ENCODE results near the gene RPGR.

RPGR gene

DNA sequence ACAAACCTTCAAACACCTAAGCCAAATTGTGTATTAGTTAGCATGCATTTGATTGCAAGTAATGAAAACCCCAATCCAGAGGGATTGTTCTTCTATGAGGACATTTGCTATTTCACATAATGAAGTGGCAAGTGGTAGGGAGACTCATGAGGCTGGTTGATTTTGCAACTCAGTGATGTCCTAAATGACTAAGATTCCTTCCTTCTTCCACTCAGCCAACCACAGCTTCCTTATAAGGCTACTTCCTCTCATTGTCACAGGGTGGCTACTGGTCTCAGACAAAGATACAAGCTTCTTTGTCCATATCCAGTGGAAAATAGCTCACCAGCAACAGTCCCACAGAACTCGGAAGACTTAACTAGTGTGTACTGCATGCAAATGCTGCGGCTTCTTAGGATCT lies 19.8 kb upstream of the RPGR start:
- Histone ChIP-seq H2BK15ac (ENCODE audit: low read depth, poor library complexity, severe bottlenecking) (no peak overlapping the region), H3K4me2 (ENCODE audit: low read length, poor library complexity, severe bottlenecking) (no peak overlapping the region), H4K91ac (ENCODE audit: low read length) (no peak overlapping the region), H3K9ac (ENCODE audit: low read length) (no peak overlapping the region), H3K9me3 (ENCODE audit: control insufficient read depth, low read length) (peaks cover 2% of the 10 kb centered on the region), H2BK5ac (ENCODE audit: low read depth, low read length, poor library complexity, severe bottlenecking) (no peak overlapping the region), H3K27me3 (ENCODE audit: control insufficient read depth in 1 of 2, insufficient read depth in 1 of 2, low read length in 2 of 2) (peaks cover 0 to 15% of the 10 kb centered on the region in 2 experiments), H3K4me1 (ENCODE audit: control insufficient read depth, insufficient read depth, low read depth, low read length) (no peaks in the 10 kb centered on the region), H2BK120ac (ENCODE audit: low read depth, low read length) (no peak overlapping the region), H4K8ac (ENCODE audit: low read length) (no peak overlapping the region), H3K36me3 (ENCODE audit: control insufficient read depth in 1 of 2, insufficient read depth in 2 of 2, low read depth in 1 of 2, low read length in 2 of 2) (no peaks in the 10 kb centered on the region), H3K18ac (ENCODE audit: low read depth in 1 of 2, low read length in 2 of 2) (no peak overlapping the region), H2AK5ac (ENCODE audit: low read length, severe bottlenecking) (no peak overlapping the region), H3K23ac (ENCODE audit: low read length in 2 of 2) (no peak overlapping the region), H3K14ac (ENCODE audit: low read length in 2 of 2) (no peak overlapping the region), H3K79me1 (replicated peaks; ENCODE audit: low read length, poor library complexity, severe bottlenecking) (no peaks in the 10 kb centered on the region), H2AFZ (ENCODE audit: low read depth, low read length) (no peak overlapping the region), H2BK12ac (ENCODE audit: low read length in 2 of 2) (no peak overlapping the region), H3K27ac (ENCODE audit: low read length, poor library complexity, severe bottlenecking) (no peak overlapping the region), H3K4me3 (ENCODE audit: insufficient read depth in 1 of 2, low read depth in 1 of 2, low read length in 2 of 2) (no peak overlapping the region), H3K4ac (ENCODE audit: low read depth in 1 of 2, low read length in 2 of 2) (no peak overlapping the region)
- peak; percentile 73 for DNase-seq
- no CpG with 5 or more reads among the region's 2 CpGs for WGBS

DNA sequence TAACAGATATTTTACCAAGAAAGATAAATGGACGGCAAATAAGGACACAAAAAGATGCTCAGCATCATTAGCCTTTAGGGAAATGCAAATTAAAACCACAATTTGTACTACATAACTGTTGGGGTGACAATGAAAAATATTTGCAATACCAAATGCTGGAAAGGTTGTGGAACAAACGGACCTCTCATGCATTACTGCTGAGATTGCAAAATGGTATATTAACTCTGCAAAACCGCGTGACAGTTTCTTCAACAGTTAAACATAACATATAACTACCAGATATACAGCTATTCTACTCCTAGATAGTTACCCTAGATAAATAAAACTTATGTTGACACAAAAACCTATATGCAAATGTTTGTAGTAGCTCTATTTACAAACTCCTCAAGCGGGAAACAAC lies 18.8 kb upstream of the RPGR start:
- H2BK15ac ChIP-seq (ENCODE audit: low read depth, poor library complexity, severe bottlenecking), result no peak overlapping the region
- 100% methylated on average over 1 of the region's 5 CpGs for WGBS
- H3K4me3 ChIP-seq (ENCODE audit: insufficient read depth in 1 of 2, low read depth in 1 of 2, low read length in 2 of 2), result no peak overlapping the region
- H3K36me3 ChIP-seq (ENCODE audit: control insufficient read depth in 1 of 2, insufficient read depth in 2 of 2, low read depth in 1 of 2, low read length in 2 of 2), result no peaks in the 10 kb centered on the region
- H3K18ac ChIP-seq (ENCODE audit: low read depth in 1 of 2, low read length in 2 of 2), result no peak overlapping the region
- no peak overlapping the region for H3K9ac ChIP-seq (ENCODE audit: low read length)
- no peak overlapping the region for H4K91ac ChIP-seq (ENCODE audit: low read length)
- H3K9me3 ChIP-seq (ENCODE audit: control insufficient read depth, low read length), result peaks cover 2% of the 10 kb centered on the region
- H3K4ac ChIP-seq (ENCODE audit: low read depth in 1 of 2, low read length in 2 of 2), result no peak overlapping the region
- no peak overlapping the region for H3K4me2 ChIP-seq (ENCODE audit: low read length, poor library complexity, severe bottlenecking)
- H3K14ac ChIP-seq (ENCODE audit: low read length in 2 of 2), result no peak overlapping the region
- H2AFZ ChIP-seq (ENCODE audit: low read depth, low read length), result no peak overlapping the region
- H3K23ac ChIP-seq (ENCODE audit: low read length in 2 of 2), result no peak overlapping the region
- no peak overlapping the region for H2BK120ac ChIP-seq (ENCODE audit: low read depth, low read length)
- no peak overlapping the region for H2BK12ac ChIP-seq (ENCODE audit: low read length in 2 of 2)
- no peak overlapping the region for H3K27ac ChIP-seq (ENCODE audit: low read length, poor library complexity, severe bottlenecking)
- no peaks in the 10 kb centered on the region for H3K79me1 ChIP-seq (replicated peaks; ENCODE audit: low read length, poor library complexity, severe bottlenecking)
- H3K4me1 ChIP-seq (ENCODE audit: control insufficient read depth, insufficient read depth, low read depth, low read length), result no peaks in the 10 kb centered on the region
- H4K8ac ChIP-seq (ENCODE audit: low read length), result no peak overlapping the region
- no peak overlapping the region for H2BK5ac ChIP-seq (ENCODE audit: low read depth, low read length, poor library complexity, severe bottlenecking)
- no peak overlapping the region for H2AK5ac ChIP-seq (ENCODE audit: low read length, severe bottlenecking)
- DNase-seq, result no peak
- peaks cover 0 to 14% of the 10 kb centered on the region in 2 experiments for H3K27me3 ChIP-seq (ENCODE audit: control insufficient read depth in 1 of 2, insufficient read depth in 1 of 2, low read length in 2 of 2)

DNA sequence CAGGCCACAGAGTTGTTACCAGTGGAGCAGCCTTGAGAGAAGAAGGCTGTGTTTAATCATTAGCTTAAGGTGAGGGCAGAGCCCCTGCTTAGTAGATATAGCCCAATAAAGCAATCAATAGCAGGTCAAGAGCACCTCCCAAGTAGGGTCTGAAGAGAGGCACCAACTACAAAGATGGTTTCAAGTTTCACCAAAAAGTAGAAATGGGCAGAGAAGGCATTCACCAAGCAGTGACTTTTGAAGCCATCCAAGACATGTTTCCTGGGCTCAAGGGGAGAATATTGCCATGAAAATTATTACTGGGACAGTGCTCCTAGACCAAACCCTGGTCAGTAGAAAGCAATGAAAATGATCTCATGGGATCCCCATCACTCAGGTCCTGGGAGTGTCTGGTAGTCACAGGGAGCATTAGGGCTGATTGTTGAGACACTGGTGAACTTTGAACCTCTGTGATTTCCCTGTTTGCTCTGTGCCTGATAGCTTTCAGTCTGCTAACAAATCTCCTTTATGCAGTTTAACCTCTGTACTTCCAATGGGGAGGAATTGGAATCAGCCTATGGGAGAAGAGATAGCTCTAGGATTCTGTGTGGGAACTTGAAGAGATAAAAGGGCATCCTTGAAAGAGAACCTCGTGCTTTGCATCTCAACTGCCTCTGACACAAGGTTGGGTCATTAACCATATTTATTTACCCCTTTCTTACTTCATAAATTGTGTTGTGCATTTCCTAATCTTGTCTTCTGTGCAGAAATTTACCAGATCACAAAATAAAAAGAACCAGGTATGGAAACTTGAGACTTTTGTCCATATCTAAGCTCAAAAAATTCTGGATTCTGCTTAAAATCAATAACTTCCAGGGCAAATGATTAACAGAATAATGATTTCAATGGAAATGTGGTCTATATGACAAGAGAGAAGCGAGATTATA lies 15.8 kb upstream of the RPGR start:
- DNase-seq, result no peak
- H3K27ac ChIP-seq (ENCODE audit: low read length, poor library complexity, severe bottlenecking), result no peak overlapping the region
- H3K18ac ChIP-seq (ENCODE audit: low read depth in 1 of 2, low read length in 2 of 2), result no peak overlapping the region
- H3K4ac ChIP-seq (ENCODE audit: low read depth in 1 of 2, low read length in 2 of 2), result no peak overlapping the region
- H2AK5ac ChIP-seq (ENCODE audit: low read length, severe bottlenecking), result no peak overlapping the region
- H2BK12ac ChIP-seq (ENCODE audit: low read length in 2 of 2), result no peak overlapping the region
- no peak overlapping the region for H4K91ac ChIP-seq (ENCODE audit: low read length)
- 60% methylated on average over 1 of the region's 2 CpGs for WGBS
- peaks cover 0 to 7% of the 10 kb centered on the region in 2 experiments for H3K27me3 ChIP-seq (ENCODE audit: control insufficient read depth in 1 of 2, insufficient read depth in 1 of 2, low read length in 2 of 2)
- H2BK15ac ChIP-seq (ENCODE audit: low read depth, poor library complexity, severe bottlenecking), result no peak overlapping the region
- H3K79me1 ChIP-seq (replicated peaks; ENCODE audit: low read length, poor library complexity, severe bottlenecking), result no peaks in the 10 kb centered on the region
- H3K36me3 ChIP-seq (ENCODE audit: control insufficient read depth in 1 of 2, insufficient read depth in 2 of 2, low read depth in 1 of 2, low read length in 2 of 2), result no peaks in the 10 kb centered on the region
- H3K9ac ChIP-seq (ENCODE audit: low read length), result no peak overlapping the region
- H2AFZ ChIP-seq (ENCODE audit: low read depth, low read length), result no peak overlapping the region
- no peak overlapping the region for H3K23ac ChIP-seq (ENCODE audit: low read length in 2 of 2)
- no peak overlapping the region for H2BK5ac ChIP-seq (ENCODE audit: low read depth, low read length, poor library complexity, severe bottlenecking)
- no peak overlapping the region for H2BK120ac ChIP-seq (ENCODE audit: low read depth, low read length)
- no peak overlapping the region for H3K14ac ChIP-seq (ENCODE audit: low read length in 2 of 2)
- H3K9me3 ChIP-seq (ENCODE audit: control insufficient read depth, low read length), result no peaks in the 10 kb centered on the region
- H3K4me2 ChIP-seq (ENCODE audit: low read length, poor library complexity, severe bottlenecking), result no peak overlapping the region
- H3K4me1 ChIP-seq (ENCODE audit: control insufficient read depth, insufficient read depth, low read depth, low read length), result no peaks in the 10 kb centered on the region
- H4K8ac ChIP-seq (ENCODE audit: low read length), result no peak overlapping the region
- no peak overlapping the region for H3K4me3 ChIP-seq (ENCODE audit: insufficient read depth in 1 of 2, low read depth in 1 of 2, low read length in 2 of 2)

DNA sequence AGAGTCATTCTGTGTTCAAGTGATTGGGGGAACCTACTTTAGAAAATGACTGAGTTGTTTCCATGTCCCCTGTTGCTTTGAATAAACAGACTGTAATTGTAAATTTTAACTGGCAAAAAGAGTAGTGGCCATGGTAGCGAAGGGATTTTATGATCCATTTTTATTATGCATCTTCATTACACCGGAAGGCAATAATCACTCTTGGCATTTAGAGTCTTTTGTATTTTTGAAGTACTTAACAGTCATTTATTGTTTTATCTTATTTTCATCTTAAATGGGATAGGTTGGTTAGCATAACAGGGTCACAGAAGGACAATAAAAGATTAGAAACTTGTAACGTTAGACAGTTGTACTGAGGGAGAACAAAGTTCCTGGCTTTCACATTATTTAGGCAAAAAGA lies 14.1 kb upstream of the RPGR start:
- no peak overlapping the region for H3K4ac ChIP-seq (ENCODE audit: low read depth in 1 of 2, low read length in 2 of 2)
- H2BK12ac ChIP-seq (ENCODE audit: low read length in 2 of 2), result no peak overlapping the region
- no peak overlapping the region for H4K8ac ChIP-seq (ENCODE audit: low read length)
- no peak overlapping the region for H2BK120ac ChIP-seq (ENCODE audit: low read depth, low read length)
- H4K91ac ChIP-seq (ENCODE audit: low read length), result no peak overlapping the region
- no peak overlapping the region for H3K4me3 ChIP-seq (ENCODE audit: insufficient read depth in 1 of 2, low read depth in 1 of 2, low read length in 2 of 2)
- no peaks in the 10 kb centered on the region for H3K9me3 ChIP-seq (ENCODE audit: control insufficient read depth, low read length)
- H3K79me1 ChIP-seq (replicated peaks; ENCODE audit: low read length, poor library complexity, severe bottlenecking), result no peaks in the 10 kb centered on the region
- H3K23ac ChIP-seq (ENCODE audit: low read length in 2 of 2), result no peak overlapping the region
- no peak overlapping the region for H2AK5ac ChIP-seq (ENCODE audit: low read length, severe bottlenecking)
- no peak overlapping the region for H3K27ac ChIP-seq (ENCODE audit: low read length, poor library complexity, severe bottlenecking)
- no peak overlapping the region for H3K18ac ChIP-seq (ENCODE audit: low read depth in 1 of 2, low read length in 2 of 2)
- WGBS, result 20% methylated on average over 1 of the region's 3 CpGs
- no peak for DNase-seq
- H2BK15ac ChIP-seq (ENCODE audit: low read depth, poor library complexity, severe bottlenecking), result no peak overlapping the region
- no peak overlapping the region for H2BK5ac ChIP-seq (ENCODE audit: low read depth, low read length, poor library complexity, severe bottlenecking)
- no peak overlapping the region for H3K4me2 ChIP-seq (ENCODE audit: low read length, poor library complexity, severe bottlenecking)
- H3K4me1 ChIP-seq (ENCODE audit: control insufficient read depth, insufficient read depth, low read depth, low read length), result no peaks in the 10 kb centered on the region
- no peaks in the 10 kb centered on the region for H3K36me3 ChIP-seq (ENCODE audit: control insufficient read depth in 1 of 2, insufficient read depth in 2 of 2, low read depth in 1 of 2, low read length in 2 of 2)
- no peak overlapping the region for H3K9ac ChIP-seq (ENCODE audit: low read length)
- peaks cover 0 to 7% of the 10 kb centered on the region in 2 experiments for H3K27me3 ChIP-seq (ENCODE audit: control insufficient read depth in 1 of 2, insufficient read depth in 1 of 2, low read length in 2 of 2)
- H3K14ac ChIP-seq (ENCODE audit: low read length in 2 of 2), result no peak overlapping the region
- no peak overlapping the region for H2AFZ ChIP-seq (ENCODE audit: low read depth, low read length)
